Left colon (tissue), 2 donors: Measurements from ENCODE around the gene COX11. TPM values are rescaled to one million over a fixed set of nuclear protein-coding genes. Genes with fewer than 3 reads are reported as not detected.

Experiments
- ATAC-seq: fragments of 200-7000 bp; cut with Tn5 transposase; one replicate; pipeline ENCODE4 v1.9.1; 2020; ENCODE audit warnings: mild to moderate bottlenecking, moderate library complexity
- DNase-seq, 2 donors: peaks; one replicate each; pipeline ENCODE4 v3.0.0-alpha.2; 2020
- intact Hi-C, 2 donors: fragments of 100-400 bp; cut with DNase I in 1 of 2; cut with micrococcal nuclease in 1 of 2; formaldehyde crosslinking; loops; one replicate each; pipeline versions ENCODE4 v1.11.2 to v1.14.0; 2022; cut with DNase I, micrococcal nuclease
- total RNA-seq, 2 donors: library from RNA; stranded (reverse); fragmentation: NEBNext Ultra II Directional; extraction: Animal tissue kit (Norgen Biotek cat#: 25700); gene quantifications; one replicate each; pipeline ENCODE4 v1.2.1, GENCODE V29; 2021
- donor health status: DM: no; HTN: no; CAD: no.
- donor health status: DM: yes; HTN: yes; CAD: no.

COX11 gene
- total RNA-seq, 2 donors from 2014 or later: 43.6 to 65.7 TPM

GRCh38 chr17:54919425-54919824 is 49.0 kb downstream of the COX11 start:
- intact Hi-C loops: no loop called here
- DNase-seq: no peak
- ATAC-seq: no peak

GRCh38 chr17:54916721-54917120 is 51.7 kb downstream of the COX11 start:
- DNase-seq (no peak), ATAC-seq (no peak)
- intact Hi-C loops: no loop called here

Other genes starting within 250 kb of the COX11 start
- 10 to 100 TPM; 64.0 to 69.1 TPM for gene TOM1L1, start 67.8 kb downstream of the COX11 start, total RNA-seq
- 1 to 10 TPM; 5.2 to 6.9 TPM for gene STXBP4, start 111 bp upstream of the COX11 start, total RNA-seq